AG09319 (cell line): Measurements from ENCODE around the gene NQO1.
A peak's percentile ranks its signal among the peaks of the same experiment; 100 is the strongest.
"Not testable (repeated sequence)": the region's sequence is repeated elsewhere in the genome, so short reads cannot be mapped to it uniquely, and the experiment has no call there.

Experiments
- DNase-seq: peaks from one replicate; pipeline ENCODE4 v3.0.0-alpha.2; 2010; ENCODE audit warnings: low read depth; ENCODE audit errors: extremely low read depth
- CTCF ChIP-seq: IDR thresholded peaks from 2 replicates; pipeline ENCODE4 v1.5.1; 2011; ENCODE audit warnings: low read depth, mild to moderate bottlenecking, inconsistent platforms, low read length, moderate library complexity

The NQO1 gene

GRCh38 chr16:69763599-69763942 lies 37.2 kb upstream of the NQO1 start:
- TF ChIP-seq CTCF, result no peak
- no peak for DNase-seq

GRCh38 chr16:69762814-69763598 lies 36.6 kb upstream of the NQO1 start:
- DNase-seq, result no peak
- no peak for TF ChIP-seq CTCF

GRCh38 chr16:69761983-69762813 lies 35.8 kb upstream of the NQO1 start, which contains the start of gene WWP2:
WWP2 (plus strand) TSS chr16:69762332; CDS start chr16:69787011, 24,679 bp downstream.
- DNase-seq, result no peak
- no peak for TF ChIP-seq CTCF

- DNase-seq, result not testable (repeated sequence)
Measured at GRCh38 chr16:69757375-69757774, 31.0 kb upstream of the NQO1 start.

GRCh38 chr16:69756705-69757104 lies 30.3 kb upstream of the NQO1 start:
- TF ChIP-seq CTCF, result no peak
- DNase-seq, result no peak

GRCh38 chr16:69754469-69755310 lies 28.3 kb upstream of the NQO1 start, which contains the start of gene NOB1:
NOB1 (minus strand) TSS chr16:69754926; CDS start chr16:69754910, 16 bp downstream.
- peak; percentile 98 for TF ChIP-seq CTCF
- peak; percentile 95 for DNase-seq

GRCh38 chr16:69754143-69754468 lies 27.7 kb upstream of the NQO1 start:
- no peak for TF ChIP-seq CTCF
- DNase-seq, result no peak
